NCI-H2081 (cell line): ENCODE measurements around the gene C19orf47.

Experiments
- DNase-seq, 2 experiments: peaks; one replicate each; lab custom pipeline; 2025; lab: John Stamatoyannopoulos, UW

The C19orf47 gene

DNA sequence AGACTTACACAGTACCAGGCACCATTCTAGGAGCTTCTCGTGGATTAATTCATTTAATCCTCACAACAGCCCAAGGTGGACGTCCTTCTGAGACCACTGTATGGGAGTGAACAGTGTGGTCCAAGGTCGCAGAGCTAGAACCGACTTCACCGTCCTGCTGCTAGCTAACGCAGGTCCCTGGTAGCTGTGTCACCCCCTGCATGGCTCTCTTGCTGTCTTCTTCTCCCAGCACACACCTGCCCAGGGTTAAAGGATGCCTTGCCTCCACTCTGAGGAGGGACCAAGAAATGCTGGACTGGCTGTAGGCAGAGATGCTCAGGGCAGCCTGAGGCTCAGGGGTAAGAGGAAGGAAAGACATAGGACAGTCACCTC, 66.0 kb downstream of the C19orf47 start:
- no peak for DNase-seq

DNA sequence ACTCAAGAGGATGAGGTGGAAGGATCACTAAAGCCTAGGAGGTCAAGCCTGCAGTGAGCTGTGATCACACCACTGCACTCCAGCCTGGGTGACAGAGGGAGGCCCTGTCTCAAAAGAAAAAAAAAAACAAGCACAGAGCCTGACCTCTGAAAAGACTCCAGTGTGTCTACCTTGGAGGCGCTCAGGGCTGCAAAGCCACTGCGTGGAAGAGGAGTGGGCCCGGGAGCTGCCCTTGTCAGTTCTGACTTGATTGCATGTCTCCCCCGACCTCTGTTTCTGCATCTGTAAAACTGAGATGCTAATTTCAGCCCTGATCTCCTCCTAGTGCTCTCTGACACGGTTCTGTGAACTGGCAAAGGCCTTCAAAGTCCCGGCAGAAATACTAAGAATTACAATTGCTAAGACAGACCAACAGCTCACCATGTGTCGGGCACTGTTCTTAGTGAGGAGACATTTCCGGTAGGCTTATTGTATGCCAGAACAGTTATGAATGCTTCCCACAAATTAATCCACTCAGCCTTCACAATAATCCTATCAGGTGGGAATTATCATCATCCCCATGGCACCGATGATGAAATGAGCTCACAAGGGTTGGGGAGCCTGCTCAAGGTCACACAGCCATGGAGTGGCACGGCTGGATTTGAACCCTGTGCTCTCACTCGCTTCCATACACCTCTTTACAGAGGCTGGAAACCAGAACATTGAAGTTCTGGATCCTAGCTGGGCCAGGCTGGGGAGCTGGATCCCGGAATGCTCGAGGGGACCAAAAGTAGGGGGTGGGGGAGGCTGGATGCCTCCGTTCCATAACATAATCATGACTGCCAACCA, 66.6 kb downstream of the C19orf47 start:
- no peak for DNase-seq

DNA sequence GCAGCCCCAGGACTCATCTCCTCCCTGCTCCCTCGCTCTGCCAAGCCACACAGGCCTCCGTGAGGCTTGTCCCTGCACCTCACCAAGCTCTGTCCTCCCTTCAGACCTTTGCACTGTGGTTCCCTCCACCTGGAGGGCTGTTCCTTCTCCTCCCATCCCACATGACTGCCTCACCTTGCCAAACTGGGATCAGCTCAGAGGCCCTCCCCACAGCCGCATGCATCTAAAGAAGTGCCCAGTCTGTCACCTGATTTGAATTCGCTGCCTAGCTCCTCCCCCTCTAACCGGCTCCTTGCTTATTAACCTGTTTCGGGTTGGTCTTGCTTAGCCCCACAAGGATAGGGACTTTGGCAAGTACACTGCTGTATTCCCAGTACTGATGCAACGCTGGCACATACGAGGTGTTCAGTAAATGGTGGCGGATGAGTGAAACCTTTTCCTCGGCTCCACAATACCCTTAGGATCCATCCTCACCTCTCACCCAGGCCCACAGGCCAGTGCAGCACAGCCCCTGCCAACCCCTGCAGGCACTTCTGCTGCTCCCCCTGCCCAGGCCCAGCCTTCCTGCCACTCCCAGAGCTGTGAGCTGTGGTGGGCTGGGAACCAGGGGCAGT, 67.5 kb downstream of the C19orf47 start:
- no peak for DNase-seq

DNA sequence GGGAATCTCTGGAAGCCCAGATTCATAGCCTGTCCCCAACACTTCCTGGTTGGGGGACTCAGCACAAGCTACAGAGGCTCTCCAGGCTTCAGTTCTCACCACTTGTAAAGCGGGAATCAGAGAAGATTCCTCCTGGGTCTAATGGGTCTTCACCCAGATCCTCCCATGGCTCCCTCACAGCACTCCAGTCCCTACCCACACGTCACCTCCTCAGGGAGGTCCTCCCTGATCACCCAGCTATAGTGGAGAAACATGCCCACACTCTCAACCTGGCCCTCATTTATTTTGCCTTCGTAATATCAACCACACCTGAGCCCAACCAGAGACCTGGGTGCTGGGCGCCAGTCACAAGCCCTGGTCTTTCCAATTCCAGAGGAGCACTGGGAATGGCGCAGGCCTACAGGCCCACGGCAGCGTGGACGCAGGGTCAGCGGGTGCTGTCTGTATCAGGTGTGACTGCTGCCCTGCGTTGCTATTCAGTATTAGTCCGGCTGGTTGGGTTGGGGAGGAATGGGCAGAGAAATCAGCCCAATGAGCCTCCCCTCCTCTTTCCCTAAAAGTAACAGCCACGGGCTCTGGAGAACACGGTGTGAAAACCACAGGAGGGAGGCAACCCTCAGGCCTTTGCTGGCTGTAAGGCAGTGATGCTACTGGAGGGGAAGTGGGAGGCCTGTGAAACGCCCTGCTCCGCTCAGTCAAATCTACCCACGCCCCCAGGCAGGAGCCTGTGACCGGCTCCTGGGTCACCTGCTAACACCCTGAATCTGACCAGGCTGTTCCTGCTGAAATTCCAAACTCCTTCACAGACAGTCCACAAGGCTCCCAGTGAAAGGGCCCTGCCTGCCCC, 68.2 kb downstream of the C19orf47 start:
- no peak for DNase-seq

DNA sequence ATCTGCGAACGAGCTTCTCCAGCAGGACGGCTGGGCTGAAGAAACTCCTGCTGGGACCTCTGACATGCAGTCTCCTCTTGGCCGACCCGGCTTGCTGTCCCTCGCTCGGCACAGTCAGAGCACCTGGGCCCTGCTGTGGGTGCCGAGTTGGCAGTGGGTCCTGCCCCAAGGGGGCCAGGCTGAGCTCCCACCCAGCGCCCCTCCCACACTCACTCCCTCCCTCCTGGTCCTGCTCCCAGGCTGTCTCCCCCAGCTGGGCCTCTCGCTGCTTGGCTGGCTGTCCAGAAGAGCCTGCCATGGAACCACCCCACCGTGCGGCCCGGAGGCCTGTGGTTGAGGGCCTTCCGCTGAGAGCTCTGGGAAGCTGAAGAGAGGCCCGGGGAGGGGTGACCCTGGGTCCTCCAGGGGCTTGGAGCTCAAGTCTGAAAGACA, 69.1 kb downstream of the C19orf47 start:
- no peak for DNase-seq

DNA sequence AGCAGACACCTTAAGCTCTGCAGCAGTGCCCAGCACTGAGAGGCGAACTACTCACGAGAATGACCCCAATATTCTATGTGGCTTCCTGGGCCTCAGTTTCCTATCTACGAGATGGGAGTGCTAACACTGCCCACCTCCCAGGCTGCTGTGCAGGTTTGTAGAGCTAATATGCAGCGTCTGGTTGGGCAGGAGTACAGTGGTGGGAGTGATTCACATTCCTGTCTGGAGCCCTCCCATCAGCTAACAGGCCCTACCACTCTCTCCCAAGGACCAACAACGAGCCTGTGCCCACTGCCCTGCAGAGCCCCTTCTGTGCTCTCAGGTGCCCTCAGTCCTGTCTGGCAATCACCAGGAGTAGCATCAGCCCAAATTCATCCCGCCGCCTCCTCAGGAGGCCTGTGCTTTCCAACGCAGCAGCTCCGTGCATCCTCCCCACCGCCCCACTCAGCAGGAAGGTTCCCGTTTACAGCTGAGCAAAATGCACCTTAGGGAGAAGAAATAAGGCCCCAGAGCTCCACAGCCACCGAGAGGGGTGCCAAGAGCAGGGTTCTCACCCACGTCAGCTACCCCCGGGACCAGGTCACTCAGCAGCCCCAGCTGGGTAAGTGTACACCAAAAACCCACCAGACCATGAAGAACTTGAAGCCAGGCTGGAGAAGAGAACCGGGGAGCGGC, 69.7 kb downstream of the C19orf47 start:
- no peak for DNase-seq

DNA sequence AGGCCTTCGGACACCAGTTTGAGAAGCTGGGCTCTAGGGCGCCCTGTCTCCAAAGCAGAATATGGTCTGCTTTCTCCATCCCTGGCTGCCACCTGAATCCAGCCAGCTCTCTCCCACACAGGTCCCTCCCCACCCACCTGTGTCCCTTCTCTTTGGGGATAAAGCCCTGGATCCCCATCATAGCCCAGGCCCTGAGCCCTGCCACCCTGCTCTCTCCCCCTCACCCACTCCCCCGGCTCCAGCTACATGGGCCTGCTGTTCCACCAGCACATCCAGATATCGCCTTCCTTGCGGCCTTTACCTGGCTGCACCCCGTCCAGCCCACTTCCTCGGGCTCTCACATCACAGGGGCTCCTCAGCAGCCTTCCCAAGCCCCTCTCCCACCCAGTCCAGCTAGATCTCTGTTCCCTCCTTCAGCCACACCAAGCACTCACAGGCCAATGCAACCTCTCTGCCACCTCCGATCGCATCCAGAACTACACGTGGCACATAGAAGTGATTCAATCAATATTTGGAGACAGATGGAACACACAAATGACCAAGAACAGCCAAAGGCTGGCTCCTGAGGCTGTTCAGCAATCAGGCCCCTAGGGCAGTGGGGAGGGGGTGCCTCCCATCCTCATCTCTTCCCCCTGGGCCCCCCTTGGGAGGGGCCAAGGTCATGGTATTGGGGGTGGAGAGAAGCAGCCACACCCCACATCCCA, 70.7 kb downstream of the C19orf47 start:
- DNase-seq: no peak

DNA sequence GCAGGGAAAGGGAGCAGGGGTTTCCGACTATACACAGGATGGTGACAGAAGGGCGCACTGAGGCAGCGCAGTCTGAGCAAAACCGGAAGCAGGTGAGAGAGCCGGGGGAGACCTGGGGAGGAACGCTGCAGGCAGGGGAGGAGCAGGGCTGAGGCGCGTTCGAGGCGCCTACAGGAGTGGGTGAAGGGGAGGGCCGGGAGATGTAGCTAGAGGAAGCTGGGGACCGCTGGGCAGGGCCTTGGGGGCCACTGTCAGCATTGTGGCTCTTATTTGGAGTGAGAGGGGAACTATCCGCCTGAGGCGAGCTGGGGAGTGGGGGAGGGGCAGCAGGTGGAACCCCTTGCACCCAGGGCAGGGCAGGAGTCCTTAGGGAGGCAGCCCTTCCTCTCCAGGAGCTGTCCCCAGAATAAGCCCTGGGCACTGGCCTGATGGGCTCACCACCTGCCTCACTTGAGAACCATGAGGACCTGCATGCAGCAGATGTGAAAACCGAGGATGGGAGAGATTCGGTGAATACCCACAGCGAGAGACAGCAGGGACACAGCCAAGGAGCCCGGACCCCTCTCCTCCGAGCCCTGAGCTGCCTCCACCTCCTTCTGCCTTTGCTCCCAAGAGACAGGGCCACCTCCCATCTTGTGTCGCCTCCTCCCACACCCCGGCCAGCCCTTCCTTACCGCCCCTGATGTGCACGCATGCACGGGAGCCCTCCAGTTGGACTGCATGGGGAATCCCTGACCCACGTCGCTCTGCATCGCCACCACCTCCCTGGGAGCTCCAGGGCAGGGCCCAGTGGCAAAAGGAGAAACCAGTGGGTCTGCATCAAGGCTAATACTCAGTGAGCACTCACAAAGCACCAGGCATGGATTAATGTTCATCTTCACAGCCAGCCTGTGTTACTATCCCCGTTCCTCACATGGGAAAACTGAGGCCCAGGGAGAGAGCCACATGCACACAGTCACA, 73.3 kb downstream of the C19orf47 start:
- no peak for DNase-seq

DNA sequence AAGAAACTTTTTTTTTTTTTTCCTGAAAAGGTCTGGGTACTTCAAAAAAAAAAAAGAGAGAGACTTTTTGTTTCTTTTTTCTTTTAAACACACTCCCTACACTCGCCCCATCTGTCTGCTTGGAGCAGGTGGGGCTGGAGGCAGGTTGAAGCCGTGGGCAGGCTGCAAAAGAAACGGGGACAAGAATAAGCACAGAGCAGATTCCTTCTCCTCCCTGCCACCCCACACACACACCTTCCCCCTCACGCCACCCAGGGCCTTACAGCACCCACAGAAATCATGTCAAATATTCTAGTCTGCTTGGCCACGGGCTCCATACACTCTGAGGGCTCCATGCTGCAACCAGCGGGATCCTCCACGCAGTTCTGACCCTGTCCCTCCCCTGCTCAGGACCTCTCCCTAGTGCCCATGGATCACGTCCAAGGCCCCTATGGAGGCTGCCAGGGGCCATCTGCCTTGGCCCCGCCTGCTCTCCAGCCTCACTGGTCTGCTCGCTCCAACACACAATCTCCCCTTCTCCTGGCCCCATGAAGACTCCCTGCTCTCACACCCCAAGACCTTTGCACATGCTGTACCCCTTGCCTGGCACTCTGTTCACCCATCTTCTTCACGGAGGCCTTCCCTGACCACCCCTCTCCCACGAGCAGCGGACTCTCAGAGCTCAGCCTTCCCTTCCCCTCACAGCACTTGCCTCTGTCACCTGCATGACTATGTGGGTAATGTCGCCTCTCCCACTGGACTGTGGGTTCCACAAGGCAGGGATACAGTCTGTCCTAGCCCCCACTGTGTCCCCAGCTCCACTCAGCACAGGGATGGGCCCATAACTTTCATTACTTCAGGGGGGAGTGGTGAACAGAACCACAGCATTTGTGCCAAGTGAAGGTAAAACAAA, 74.5 kb downstream of the C19orf47 start:
- no peak for DNase-seq

DNA sequence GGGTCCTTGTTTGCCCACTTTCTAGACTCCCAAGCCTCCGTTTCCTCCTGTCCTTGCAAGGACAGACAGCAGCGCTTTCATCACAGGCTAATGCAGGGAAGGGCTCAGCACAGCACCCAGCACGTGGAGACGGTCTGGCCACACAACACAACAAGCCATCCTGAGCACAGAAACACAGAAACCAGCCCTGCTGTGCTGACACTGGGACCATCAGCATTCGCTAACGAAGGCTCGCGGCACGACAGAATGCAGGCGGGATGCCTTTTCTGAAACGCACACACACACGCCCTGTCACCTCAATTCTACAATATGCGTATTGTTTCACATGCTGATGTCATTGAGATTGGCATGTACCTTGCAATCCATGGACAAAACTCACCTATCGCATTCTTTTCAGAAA, 75.9 kb downstream of the C19orf47 start:
- no peak for DNase-seq

DNA sequence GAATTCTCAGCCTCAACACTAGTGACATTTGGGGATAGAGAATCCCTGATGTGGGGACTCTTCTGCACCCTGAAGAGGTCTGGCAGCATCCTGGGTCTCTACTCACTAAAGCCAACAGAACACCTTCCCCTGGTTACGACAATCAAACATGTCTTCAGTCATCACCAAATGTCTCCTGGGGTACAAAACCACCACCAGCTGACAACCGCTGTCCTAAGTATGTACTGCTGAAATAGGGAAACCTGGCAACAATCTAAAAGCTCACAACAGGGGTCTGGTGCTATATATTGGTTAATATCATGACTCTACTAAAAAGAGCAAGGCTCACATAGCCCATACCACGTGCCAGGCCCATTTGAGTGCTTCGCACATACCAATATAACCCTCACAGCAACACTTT, 76.5 kb downstream of the C19orf47 start:
- DNase-seq: no peak

DNA sequence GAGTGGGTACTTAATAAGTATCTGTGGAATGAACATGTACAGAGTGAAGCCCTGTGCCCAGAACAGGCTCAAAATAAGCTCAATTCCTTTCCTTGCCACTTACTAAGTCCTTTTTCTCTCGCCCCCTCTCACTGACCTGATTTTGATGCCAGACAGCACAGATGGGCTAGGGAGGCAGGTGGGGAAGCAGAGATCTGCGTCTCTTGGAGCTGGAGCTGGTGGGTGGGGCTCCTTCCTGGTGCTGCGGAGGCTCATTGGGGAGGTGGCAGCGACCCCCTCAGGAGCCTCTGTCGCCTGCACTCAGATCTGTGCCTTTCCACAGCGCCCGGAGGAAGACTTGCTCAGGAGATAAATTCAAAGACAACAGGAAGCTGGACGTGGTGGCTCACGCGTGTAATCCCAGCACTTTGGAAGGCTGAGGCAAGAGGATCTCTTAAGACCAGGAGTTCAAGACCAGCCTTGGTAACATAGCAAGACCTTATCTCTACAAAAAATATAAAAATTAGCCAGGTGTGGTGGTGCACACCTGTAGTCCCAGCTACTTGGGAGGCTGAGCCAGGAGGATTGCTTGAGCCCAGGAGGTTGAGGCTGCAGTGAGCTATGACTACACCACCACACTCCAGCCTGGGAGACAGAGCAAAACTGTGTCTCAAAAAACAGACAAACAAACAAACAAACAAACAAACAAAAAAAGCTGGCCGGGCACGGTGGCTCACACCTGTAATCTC, 77.7 kb downstream of the C19orf47 start:
- no peak for DNase-seq
